K562 (cell line): Measurements from ENCODE around the gene UBN2. TPM values are rescaled to one million over a fixed set of nuclear protein-coding genes. Genes with fewer than 3 reads are reported as not detected.

Experiments
- ARID2 ChIP-seq: fragments of 450-650 bp; IDR thresholded peaks from 2 replicates; pipeline ENCODE4 v1.6.1; 2017; ENCODE audit warnings: antibody characterized with exemption, mild to moderate bottlenecking
- ARID3A ChIP-seq: IDR thresholded peaks from 2 replicates; pipeline ENCODE4 v1.6.1; 2012; ENCODE audit warnings: low read depth, low read length, improper control_type of control experiment, borderline replicate concordance
- CTCF ChIP-seq, 3 experiments: IDR thresholded peaks in 2 of 3; conservative IDR thresholded peaks in 1 of 3; 2 replicates each; pipeline ENCODE4 v1.5.1; 2011 to 2012; ENCODE audit warnings: low read length in 3 of 3, mild to moderate bottlenecking in 3 of 3, control low read depth in 2 of 3, improper control_type of control experiment in 1 of 3, inconsistent platforms in 1 of 3, low read depth in 1 of 3, mixed read lengths in 1 of 3, moderate library complexity in 1 of 3; ENCODE audit not compliant: insufficient read depth in 2 of 3
- EZH2 ChIP-seq: IDR thresholded peaks from 2 replicates; pipeline ENCODE4 v1.6.1; 2012; ENCODE audit warnings: low read depth, mild to moderate bottlenecking, inconsistent platforms, low read length, borderline replicate concordance
- GTF2F1 ChIP-seq: IDR thresholded peaks from 2 replicates; pipeline ENCODE4 v1.6.1; 2011; ENCODE audit warnings: low read depth, low read length, improper control_type of control experiment
- HEY1 ChIP-seq: fragments of 250-450 bp; sonication (Bioruptor Pico); IDR thresholded peaks from 2 replicates; pipeline ENCODE4 v1.5.0; 2020; ENCODE audit warnings: mild to moderate bottlenecking, moderate library complexity, borderline replicate concordance
- MLX ChIP-seq, 2 experiments: fragments of 450-650 bp in 1 of 2; sonication (generic) in 1 of 2; formaldehyde crosslinking; conservative IDR thresholded peaks; 2 replicates each; pipeline versions ENCODE4 v1.4.0 to v1.8.1; 2020 to 2022; ENCODE audit warnings: mild to moderate bottlenecking in 1 of 2, missing genetic modification reagents in 1 of 2
- MNT ChIP-seq, 2 experiments: fragments of 450-650 bp; conservative IDR thresholded peaks; 2 replicates each; pipeline ENCODE4 v1.6.1; 2017; ENCODE audit warnings: mild to moderate bottlenecking in 2 of 2, moderate library complexity in 2 of 2
- NEUROD1 ChIP-seq: fragments of 150-350 bp; IDR thresholded peaks from 2 replicates; pipeline ENCODE4 v1.6.1; 2014; ENCODE audit warnings: borderline replicate concordance, low read length, low read depth; ENCODE audit not compliant: partially characterized antibody
- RBFOX2 ChIP-seq: fragments of 200-400 bp; formaldehyde crosslinking; IDR thresholded peaks from 2 replicates; pipeline ENCODE4 v1.6.1; 2017; ENCODE audit warnings: low read depth, mild to moderate bottlenecking, low read length, moderate library complexity
- RBM22 ChIP-seq: fragments of 200-400 bp; formaldehyde crosslinking; IDR thresholded peaks from 2 replicates; pipeline ENCODE4 v1.6.1; 2018; ENCODE audit warnings: low read length, low read depth; ENCODE audit not compliant: poor library complexity, severe bottlenecking
- SREBF1 ChIP-seq: fragments of 150-350 bp; IDR thresholded peaks from 2 replicates; pipeline ENCODE4 v1.6.1; 2014; ENCODE audit warnings: antibody characterized with exemption, low read depth, low read length, borderline replicate concordance
- TAF1 ChIP-seq: IDR thresholded peaks from 2 replicates; pipeline ENCODE4 v1.6.1; 2011; ENCODE audit warnings: mild to moderate bottlenecking, low read length, moderate library complexity; ENCODE audit not compliant: insufficient read depth, control insufficient read depth, severe bottlenecking; ENCODE audit errors: extremely low read depth
- TCF3 ChIP-seq: sonication (generic); formaldehyde crosslinking; IDR thresholded peaks from 2 replicates; pipeline ENCODE4 v1.4.0; 2020; ENCODE audit warnings: mild to moderate bottlenecking, missing genetic modification reagents
- ZFPM2 ChIP-seq: fragments of 250-450 bp; sonication (Bioruptor Pico); IDR thresholded peaks from 2 replicates; pipeline ENCODE4 v1.5.1; 2022; ENCODE audit warnings: mild to moderate bottlenecking
- ZNF347 ChIP-seq: fragments of 450-650 bp; formaldehyde crosslinking; IDR thresholded peaks from 2 replicates; pipeline ENCODE4 v1.4.0; 2020; ENCODE audit warnings: low read depth, mild to moderate bottlenecking, moderate library complexity
- ZNF395 ChIP-seq: fragments of 200-800 bp; sonication (Bioruptor generic); IDR thresholded peaks from 2 replicates; pipeline ENCODE4 v1.6.1; 2017; ENCODE audit warnings: missing genetic modification characterization, missing compliant biosample characterization
- ZNF696 ChIP-seq: fragments of 250-450 bp; sonication (Bioruptor Pico); conservative IDR thresholded peaks from 2 replicates; pipeline ENCODE4 v1.4.0; 2020; ENCODE audit warnings: mild to moderate bottlenecking, moderate library complexity
- ZNF75A ChIP-seq: fragments of 450-650 bp; formaldehyde crosslinking; IDR thresholded peaks from 2 replicates; pipeline ENCODE4 v1.4.0; 2020; ENCODE audit warnings: mild to moderate bottlenecking
- polyA plus RNA-seq, 8 experiments: library from polyadenylated mRNA; depleted of rRNA in 4 of 8; stranded (reverse) in 5 of 8; unstranded in 3 of 8; fragments of >200 nt; fragmentation: Nextera tagmentation in 2 of 8; fragmentation: Illumina TruSeq in 1 of 8; extraction: Ambion mirVana in 2 of 8; extraction: Trizol in 1 of 8; gene quantifications; 2 replicates each; pipeline versions ENCODE4 v1.2.1 to v1.2.3, GENCODE V29; 2011 to 2014; ENCODE audit warnings: inconsistent platforms in 1 of 8, missing spikeins in 1 of 8
- total RNA-seq, 7 experiments: library from RNA; depleted of rRNA in 6 of 7; stranded (reverse); fragments of >200 nt in 6 of 7; fragmentation: Illumina TruSeq in 2 of 7; extraction: Trizol in 2 of 7; gene quantifications; 2 replicates each; pipeline versions ENCODE4 v1.2.1 to v1.2.3, GENCODE V29; 2011 to 2021; ENCODE audit warnings: low replicate concordance in 1 of 7

The UBN2 gene
- total and polyA plus RNA-seq, 9 of the 15 experiments (the other 6 are each of a cell fraction or from before 2014, with no cell fraction given), result 1.2 to 19.5 (median 9.9) TPM

GRCh38 chr7:139341058-139341775 is 110.2 kb downstream of the UBN2 start, which contains the start of gene FMC1 (continued):
- TF ChIP-seq HEY1 (CRISPR knock-in tag) (no peak), ZNF347 (CRISPR knock-in tag) (no peak), SREBF1 (peak; percentile 92), NEUROD1 (peak; percentile 64), ZNF395 (peak; percentile 86; the same call in 1 of the 2 replicates), TCF3 (CRISPR knock-in tag) (0 out of 2 replicates have a peak, but pooled peaks have one; percentile 6), TAF1 (peak; percentile 96), MLX (CRISPR knock-in tag; conservative IDR thresholded peaks at IDR 0.05) (peak in 1 of 2 experiments; percentile 93; a peak in 1 of 4 replicates), ZFPM2 (CRISPR knock-in tag) (peak; percentile 89; the same call in 1 of the 2 replicates), ZNF696 (CRISPR knock-in tag) (no peak), MNT (conservative IDR thresholded peaks at IDR 0.05) (peak; percentile 80 to 87), GTF2F1 (peak; percentile 51; the same call in 1 of the 2 replicates), ARID3A (peak; percentile 57; the same call in 1 of the 2 replicates), ARID2 (peak; percentile 53; the same call in 1 of the 2 replicates), EZH2 (no peak), RBM22 (peak; percentile 77), ZNF75A (CRISPR knock-in tag) (peak; percentile 63), RBFOX2 (peak; percentile 89), CTCF (IDR thresholded peaks at IDR 0.05 in 2 of 3, conservative IDR thresholded peaks at IDR 0.05 in 1 of 3; ENCODE audit: insufficient read depth in 2 of 3, low read depth in 1 of 3, low read length in 3 of 3) (peak; percentile 55 to 65 (median 61))
